Activated T-helper 2 cell treated with anti-CD3 and anti-CD28 coated beads, Interferon-gamma antibody, Interleukin-2, Interleukin-4, amounts not matched to agents 10 μg/mL and 5 μg/mL and 100 μg/mL, durations not matched to agents 14 hours and 24 hours and 36 hours (primary cell): Measurements from ENCODE around the gene DNAJC6. TPM values are rescaled to one million over a fixed set of nuclear protein-coding genes. Genes with fewer than 3 reads are reported as not detected.

Experiments
- DNase-seq: peaks from one replicate; pipeline ENCODE4 v3.0.0; 2021; ENCODE audit warnings: low spot score
- H3K27ac Mint-ChIP-seq: one replicate; pipeline ENCODE4 v1.8.0; 2021; ENCODE audit warnings: mixed read lengths
- H3K27me3 Mint-ChIP-seq: one replicate; pipeline ENCODE4 v1.8.0; 2021; ENCODE audit warnings: low read depth, mixed read lengths
- H3K36me3 Mint-ChIP-seq: one replicate; pipeline ENCODE4 v1.8.0; 2021; ENCODE audit warnings: low read depth, mixed read lengths
- H3K4me1 Mint-ChIP-seq: one replicate; pipeline ENCODE4 v1.8.0; 2021; ENCODE audit warnings: low read depth, mixed read lengths
- H3K4me3 Mint-ChIP-seq: one replicate; pipeline ENCODE4 v1.8.0; 2021; ENCODE audit warnings: low read depth, mild to moderate bottlenecking, moderate library complexity, mixed read lengths
- H3K9me3 Mint-ChIP-seq: one replicate; pipeline ENCODE4 v1.8.0; 2021; ENCODE audit warnings: mixed read lengths
- intact Hi-C: fragments of 100-400 bp; cut with micrococcal nuclease; formaldehyde crosslinking; loops from one replicate; pipeline ENCODE4 v1.15.1; 2023
- total RNA-seq: library from RNA; stranded (reverse); gene quantifications from 2 replicates; pipeline ENCODE4 v1.2.3, GENCODE V29; 2022

DNAJC6 gene
- total RNA-seq, 1 donor from 2014 or later: 1.9 TPM

- no peaks in the 10 kb centered on the region for H3K9me3 Mint-ChIP-seq
- no peak for DNase-seq
- no peak within 1 kb of the TSS for H3K4me3 Mint-ChIP-seq
Observed at GRCh38 chr1:65420590-65421350, 111.4 kb downstream of the DNAJC6 start, which contains the start of the genes LEPR and LEPROT. TSS of gene LEPR (plus strand) at chr1:65420668. CDS start at chr1:65565566, 144,898 bp downstream. TSS of gene LEPROT (plus strand) at chr1:65420668. CDS start at chr1:65420725, 57 bp downstream.

GRCh38 chr1:65421351-65422025, 112.1 kb downstream of the DNAJC6 start:
- no peak for DNase-seq
- H3K4me1 Mint-ChIP-seq: peaks cover 19% of the 10 kb centered on the region
- no peaks in the 10 kb centered on the region for H3K9me3 Mint-ChIP-seq
- no peak overlapping the region for H3K27ac Mint-ChIP-seq
- peaks cover 10% of the 10 kb centered on the region for H3K27me3 Mint-ChIP-seq
- H3K4me3 Mint-ChIP-seq: no peak overlapping the region
- intact Hi-C loops: loop anchor here (2.0 to 5.0 kb wide), 5 partner anchors 169 to 1511 kb away; partner anchors contain the start of gene JAK1
- H3K36me3 Mint-ChIP-seq: peaks cover 22% of the 10 kb centered on the region

More at GRCh38 chr1:65420590-65421350, 111.4 kb downstream of the DNAJC6 start, which contains the start of the genes LEPR and LEPROT:
- peak within 1 kb of the TSS; percentile 89 for H3K27ac Mint-ChIP-seq
- intact Hi-C loops: loop anchor here (1.0 to 5.0 kb wide), 7 partner anchors 27 to 1512 kb away; partner anchors contain the start of gene JAK1
- H3K36me3 Mint-ChIP-seq: peaks cover 15% of the 10 kb centered on the region
- peaks cover 19% of the 10 kb centered on the region for H3K4me1 Mint-ChIP-seq
- peaks cover 13% of the 10 kb centered on the region for H3K27me3 Mint-ChIP-seq

- intact Hi-C loops: loop anchor here (5.0 kb wide), 3 partner anchors 170 to 1510 kb away; partner anchors contain the start of gene JAK1
- Mint-ChIP-seq H3K36me3 (peaks cover 32% of the 10 kb centered on the region), H3K9me3 (no peaks in the 10 kb centered on the region), H3K27ac (no peak overlapping the region), H3K4me3 (no peak overlapping the region), H3K27me3 (peaks cover 5% of the 10 kb centered on the region), H3K4me1 (peaks cover 16% of the 10 kb centered on the region)
- DNase-seq: no peak
Observed at GRCh38 chr1:65422241-65423203, 113.2 kb downstream of the DNAJC6 start.

- H3K9me3 Mint-ChIP-seq: no peaks in the 10 kb centered on the region
- intact Hi-C loops: loop anchor here (1.0 to 5.0 kb wide), 4 partner anchors 172 to 1508 kb away; partner anchors contain the start of gene JAK1
- peaks cover 13% of the 10 kb centered on the region for H3K4me1 Mint-ChIP-seq
- no peaks in the 10 kb centered on the region for H3K27me3 Mint-ChIP-seq
- no peak overlapping the region for H3K27ac Mint-ChIP-seq
- H3K4me3 Mint-ChIP-seq: no peak overlapping the region
- no peak for DNase-seq
- H3K36me3 Mint-ChIP-seq: peaks cover 38% of the 10 kb centered on the region
Observed at GRCh38 chr1:65423884-65424572, 114.7 kb downstream of the DNAJC6 start.

- no peak overlapping the region for H3K4me3 Mint-ChIP-seq
- no peaks in the 10 kb centered on the region for H3K27me3 Mint-ChIP-seq
- H3K27ac Mint-ChIP-seq: no peak overlapping the region
- peaks cover 40% of the 10 kb centered on the region for H3K36me3 Mint-ChIP-seq
- intact Hi-C loops: loop anchor here (1.0 to 5.0 kb wide), 4 partner anchors 172 to 1508 kb away; partner anchors contain the start of gene JAK1
- no peak for DNase-seq
- peaks cover 12% of the 10 kb centered on the region for H3K4me1 Mint-ChIP-seq
- H3K9me3 Mint-ChIP-seq: no peaks in the 10 kb centered on the region
Observed at GRCh38 chr1:65424573-65424889, 115.2 kb downstream of the DNAJC6 start.

GRCh38 chr1:65425006-65425405, 115.7 kb downstream of the DNAJC6 start:
- Mint-ChIP-seq H3K9me3 (no peaks in the 10 kb centered on the region), H3K4me1 (peaks cover 11% of the 10 kb centered on the region), H3K36me3 (peaks cover 41% of the 10 kb centered on the region), H3K27ac (no peak overlapping the region), H3K4me3 (no peak overlapping the region), H3K27me3 (no peaks in the 10 kb centered on the region)
- no peak for DNase-seq
- intact Hi-C loops: no loop called here

- peaks cover 45% of the 10 kb centered on the region for H3K36me3 Mint-ChIP-seq
- no peaks in the 10 kb centered on the region for H3K27me3 Mint-ChIP-seq
- H3K4me1 Mint-ChIP-seq: peaks cover 15% of the 10 kb centered on the region
- no peaks in the 10 kb centered on the region for H3K9me3 Mint-ChIP-seq
- intact Hi-C loops: no loop called here
- DNase-seq: no peak
- H3K27ac Mint-ChIP-seq: no peak overlapping the region
- no peak overlapping the region for H3K4me3 Mint-ChIP-seq
Observed at GRCh38 chr1:65425697-65426096, 116.4 kb downstream of the DNAJC6 start.

- peaks cover 57% of the 10 kb centered on the region for H3K36me3 Mint-ChIP-seq
- no peaks in the 10 kb centered on the region for H3K9me3 Mint-ChIP-seq
- H3K27ac Mint-ChIP-seq: no peak overlapping the region
- H3K27me3 Mint-ChIP-seq: no peaks in the 10 kb centered on the region
- intact Hi-C loops: no loop called here
- no peak for DNase-seq
- H3K4me1 Mint-ChIP-seq: peaks cover 20% of the 10 kb centered on the region
- H3K4me3 Mint-ChIP-seq: no peak overlapping the region
Observed at GRCh38 chr1:65429078-65429477, 119.7 kb downstream of the DNAJC6 start.

- H3K4me1 Mint-ChIP-seq: peaks cover 15% of the 10 kb centered on the region
- H3K9me3 Mint-ChIP-seq: no peaks in the 10 kb centered on the region
- H3K4me3 Mint-ChIP-seq: no peak overlapping the region
- peaks cover 54% of the 10 kb centered on the region for H3K36me3 Mint-ChIP-seq
- no peaks in the 10 kb centered on the region for H3K27me3 Mint-ChIP-seq
- no peak for DNase-seq
- H3K27ac Mint-ChIP-seq: no peak overlapping the region
- intact Hi-C loops: loop anchor here (2.0 kb wide), 1 partner anchor 257 kb away; no protein-coding TSS in a partner anchor
Observed at GRCh38 chr1:65429806-65430205, 120.5 kb downstream of the DNAJC6 start.

- no peaks in the 10 kb centered on the region for H3K9me3 Mint-ChIP-seq
- H3K4me3 Mint-ChIP-seq: no peak overlapping the region
- peaks cover 42% of the 10 kb centered on the region for H3K36me3 Mint-ChIP-seq
- H3K27me3 Mint-ChIP-seq: no peaks in the 10 kb centered on the region
- intact Hi-C loops: loop anchor here (2.0 kb wide), 1 partner anchor 256 kb away; no protein-coding TSS in a partner anchor
- H3K27ac Mint-ChIP-seq: no peak overlapping the region
- no peak for DNase-seq
- H3K4me1 Mint-ChIP-seq: peaks cover 18% of the 10 kb centered on the region
Observed at GRCh38 chr1:65431111-65431705, 121.9 kb downstream of the DNAJC6 start.

GRCh38 chr1:65432918-65433317, 123.6 kb downstream of the DNAJC6 start:
- Mint-ChIP-seq H3K27me3 (no peaks in the 10 kb centered on the region), H3K9me3 (no peaks in the 10 kb centered on the region), H3K4me1 (peaks cover 21% of the 10 kb centered on the region), H3K27ac (no peak overlapping the region), H3K36me3 (peaks cover 28% of the 10 kb centered on the region), H3K4me3 (no peak overlapping the region)
- no peak for DNase-seq
- intact Hi-C loops: no loop called here
